Limb (tissue), 2 donors: ENCODE data around the gene FXN.
"Not testable (repeated sequence)": the region's sequence is repeated elsewhere in the genome, so short reads cannot be mapped to it uniquely, and the experiment has no call there.

Source experiments
- DNase-seq, 2 donors: peaks; one replicate each; pipeline ENCODE4 v3.0.0-alpha.2; 2016; ENCODE audit errors: extremely low spot score in 2 of 2

The FXN gene

GRCh38 chr9:69035438-69036308 is at the start of gene FXN:
TSS of gene FXN (plus strand) at chr9:69035752. CDS start at chr9:69035783, 31 bp downstream.
- DNase-seq: peak; percentile 86 to 92

DNA sequence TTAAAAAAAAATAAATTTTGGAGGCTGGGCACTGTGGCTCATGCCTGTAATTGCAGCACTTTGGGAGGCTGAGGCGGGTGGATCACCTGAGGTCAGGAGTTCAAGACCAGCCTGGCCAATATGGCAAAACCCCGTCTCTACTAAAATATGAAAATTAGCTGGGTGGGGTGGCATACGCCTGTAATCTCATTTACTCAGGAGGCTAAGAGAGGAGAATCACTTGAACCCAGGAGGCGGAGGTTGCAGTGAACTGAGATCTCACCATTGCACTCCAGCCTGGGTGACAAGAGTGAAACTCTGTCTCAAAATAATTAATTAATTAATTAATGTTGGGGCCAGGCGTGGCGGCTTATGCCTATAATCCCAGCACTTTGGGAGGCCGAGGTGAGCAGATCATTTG is 48.6 kb upstream of the FXN start:
- DNase-seq: not testable (repeated sequence)

GRCh38 chr9:68991457-68991856 is 44.1 kb upstream of the FXN start:
- no peak for DNase-seq

DNA sequence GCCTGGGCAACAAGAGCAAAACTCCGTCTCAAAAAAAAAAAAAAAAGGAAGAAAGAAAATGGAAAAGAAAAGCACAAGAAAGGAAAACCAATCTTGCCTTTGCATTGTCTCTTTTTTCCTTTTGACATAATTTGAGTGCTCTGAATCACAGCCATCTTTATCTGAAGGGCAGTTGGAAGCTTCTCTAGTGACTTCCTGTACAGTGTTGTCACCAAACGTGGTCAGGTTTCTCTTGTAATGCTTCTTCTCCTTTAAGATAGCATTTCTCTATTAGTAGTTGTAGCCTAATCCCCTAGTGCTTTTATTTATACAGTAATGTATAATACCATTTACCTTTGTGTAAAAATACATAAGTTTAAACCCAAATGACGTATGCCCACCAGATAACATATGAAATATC is 39.8 kb upstream of the FXN start:
- DNase-seq: no peak

DNA sequence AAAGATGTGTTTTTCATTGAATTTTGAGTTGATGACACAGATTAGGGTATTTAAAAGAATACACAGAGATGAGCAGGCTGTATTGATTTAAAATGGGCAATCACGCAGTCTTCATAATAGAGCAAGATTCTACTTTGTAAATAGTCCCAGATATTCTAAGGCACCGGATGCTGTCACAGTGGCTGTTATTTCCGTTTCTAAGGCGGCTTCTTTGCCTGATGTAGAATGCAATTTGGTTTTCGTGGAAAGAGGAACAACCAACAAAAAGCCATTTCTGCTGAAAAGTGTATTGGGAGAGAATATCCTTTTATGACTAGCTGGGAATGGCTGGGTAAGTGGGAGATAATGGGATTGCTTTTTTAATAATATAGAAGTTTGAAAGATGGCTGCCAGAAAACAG is 39.1 kb upstream of the FXN start:
- DNase-seq: no peak

GRCh38 chr9:68997666-68998065 is 37.9 kb upstream of the FXN start:
- no peak for DNase-seq

DNA sequence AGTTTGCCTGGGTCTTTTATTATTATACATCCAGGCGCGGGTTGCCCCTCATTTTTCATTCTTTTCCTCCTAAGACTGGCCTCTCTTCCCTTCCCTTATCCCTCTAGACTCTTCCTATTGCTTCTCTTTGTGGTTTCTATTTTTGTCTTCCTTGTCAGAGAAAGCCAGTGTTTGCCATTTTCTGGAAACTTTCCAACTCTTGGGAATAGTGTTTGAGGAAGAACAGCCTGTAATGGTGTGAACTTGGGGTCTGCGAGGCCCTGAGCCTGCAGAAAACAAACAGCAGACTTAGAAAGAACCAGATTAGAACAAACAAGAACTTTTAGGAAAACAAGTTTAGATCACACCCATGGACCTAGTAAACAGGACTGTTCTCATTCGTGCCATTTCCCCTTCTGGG is 37.2 kb upstream of the FXN start:
- no peak for DNase-seq

DNA sequence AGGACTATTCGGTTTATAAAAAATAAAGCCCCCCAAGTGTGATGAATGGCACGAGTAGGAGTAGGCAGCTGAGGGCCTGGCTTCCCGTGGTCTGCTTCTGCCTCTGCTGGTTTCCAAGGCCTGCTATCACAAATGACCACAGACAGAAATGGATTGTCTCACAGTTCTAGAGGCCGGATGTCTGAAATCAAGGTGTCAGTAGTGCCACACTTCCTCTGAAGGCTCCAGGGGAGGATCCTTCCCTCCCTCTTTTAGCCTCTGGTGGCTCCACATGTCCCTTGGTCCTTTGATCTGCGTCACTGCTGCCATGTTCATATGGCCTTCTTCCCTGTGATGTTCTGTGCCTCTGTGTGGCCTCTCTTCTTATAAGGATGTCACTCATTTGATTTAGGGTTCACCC is 36.7 kb upstream of the FXN start:
- DNase-seq: no peak

DNA sequence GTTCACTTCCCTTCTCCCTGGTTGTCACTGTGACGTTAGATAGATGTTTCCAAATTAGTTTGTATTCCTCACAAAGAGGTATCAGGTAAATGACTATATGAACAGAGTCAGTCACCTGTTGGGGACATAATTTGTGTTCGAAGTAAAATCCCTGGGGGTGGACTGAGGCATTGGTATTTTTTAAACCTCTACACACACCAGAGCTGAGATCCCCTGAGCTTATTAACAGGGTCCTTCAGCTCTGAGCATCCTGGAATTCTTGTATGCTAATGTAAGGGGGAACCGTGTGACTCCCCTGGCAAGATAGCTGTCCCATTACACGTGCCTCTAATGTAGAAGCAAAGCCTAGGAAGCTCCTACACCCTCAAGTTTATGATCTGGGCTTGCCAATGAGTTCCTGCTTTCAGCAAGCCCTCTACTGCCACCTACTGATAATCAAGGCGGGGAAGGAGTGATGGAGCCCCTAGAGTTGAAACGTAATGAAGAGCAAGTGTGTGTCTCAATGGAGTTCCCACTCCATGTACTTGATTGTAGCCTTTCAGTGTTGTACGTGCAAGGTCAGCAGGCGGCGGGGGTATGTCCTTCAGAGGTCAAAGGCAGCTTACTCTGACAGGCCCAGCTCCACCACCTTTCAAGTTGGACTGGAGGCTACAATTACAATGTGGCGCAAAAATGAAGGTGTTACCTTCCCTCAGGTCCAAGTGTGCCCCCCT is 36.0 kb upstream of the FXN start:
- DNase-seq: peak; percentile 68 to 79

- no peak for DNase-seq
Measured at GRCh38 chr9:69001921-69002320, 33.6 kb upstream of the FXN start.

DNA sequence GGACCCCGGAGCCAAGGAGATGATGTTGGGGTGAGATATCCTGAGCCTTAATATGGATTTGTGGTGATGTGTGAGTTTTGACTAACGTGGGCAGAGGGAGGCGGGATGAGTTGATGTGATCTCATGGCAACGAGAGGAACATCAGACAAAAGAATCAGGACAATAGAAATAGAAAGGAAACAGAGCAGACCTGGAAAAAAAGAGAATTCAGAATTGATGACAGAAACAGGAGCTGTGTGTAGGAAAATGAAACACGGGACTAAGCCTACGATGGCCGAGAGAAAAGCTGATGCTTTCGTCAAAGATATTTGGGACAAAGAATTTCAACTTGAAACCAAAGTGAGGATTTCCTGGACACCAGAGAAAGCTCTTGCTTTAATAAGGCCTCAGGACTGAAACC is 32.5 kb upstream of the FXN start:
- no peak for DNase-seq

- peak in 1 of 2 donors; percentile 30 for DNase-seq
Measured at GRCh38 chr9:69004836-69005235, 30.7 kb upstream of the FXN start.

- no peak for DNase-seq
Measured at GRCh38 chr9:69009708-69010107, 25.8 kb upstream of the FXN start.

DNA sequence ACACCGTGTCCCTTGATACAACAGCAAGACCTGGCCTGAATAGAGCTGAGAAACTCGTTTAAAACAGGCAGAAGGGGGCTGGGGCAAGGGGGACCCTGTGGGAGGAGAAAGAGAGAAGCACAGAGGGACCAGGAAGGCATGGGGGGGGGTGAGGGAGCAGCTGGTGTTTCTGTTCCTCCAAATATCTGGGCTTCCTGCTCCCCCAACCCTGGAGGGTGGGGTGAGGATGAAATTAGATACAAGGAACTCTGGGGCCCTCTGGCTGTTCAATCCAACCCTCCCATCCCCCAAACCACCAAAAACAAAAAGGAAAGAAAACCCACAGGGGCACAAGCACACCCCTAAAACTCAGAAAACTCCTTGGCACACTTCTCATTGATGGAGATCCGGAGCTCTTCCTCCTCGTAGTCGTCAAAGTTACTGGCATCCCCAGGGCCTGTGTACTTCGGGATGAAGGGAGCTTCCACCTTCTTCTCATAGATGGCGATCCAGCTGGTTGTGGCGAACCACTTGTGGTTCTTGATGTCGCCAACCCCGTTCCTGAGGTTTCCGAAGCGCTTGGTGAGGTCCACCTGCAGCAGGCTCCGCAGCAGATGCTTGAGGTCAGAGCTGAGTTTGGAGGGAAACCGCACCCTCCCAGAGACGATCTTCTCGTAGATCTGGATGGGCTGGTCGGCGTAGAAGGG is 22.7 kb upstream of the FXN start:
- no peak for DNase-seq

DNA sequence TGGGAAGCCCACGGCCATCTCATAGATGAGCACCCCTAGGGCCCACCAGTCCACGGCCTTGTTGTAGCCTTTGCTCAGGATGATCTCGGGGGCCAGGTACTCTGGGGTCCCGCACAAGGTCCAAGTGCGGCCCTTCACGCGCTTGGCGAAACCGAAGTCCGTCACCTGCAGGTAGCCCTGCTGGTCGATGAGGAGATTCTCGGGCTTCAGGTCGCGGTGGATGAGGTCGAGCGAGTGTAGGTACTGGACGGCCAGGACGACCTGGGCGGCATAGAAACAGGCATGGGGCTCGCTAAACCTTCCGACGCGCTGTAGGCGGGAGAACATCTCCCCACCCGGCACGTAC is 22.2 kb upstream of the FXN start:
- no peak for DNase-seq

- no peak for DNase-seq
Measured at GRCh38 chr9:69014013-69014412, 21.5 kb upstream of the FXN start, which contains the start of gene PRKACG. TSS of gene PRKACG (minus strand) at chr9:69014113. CDS start at chr9:69014092, 21 bp downstream.

GRCh38 chr9:69016191-69017096 is 19.1 kb upstream of the FXN start:
- no peak for DNase-seq

DNA sequence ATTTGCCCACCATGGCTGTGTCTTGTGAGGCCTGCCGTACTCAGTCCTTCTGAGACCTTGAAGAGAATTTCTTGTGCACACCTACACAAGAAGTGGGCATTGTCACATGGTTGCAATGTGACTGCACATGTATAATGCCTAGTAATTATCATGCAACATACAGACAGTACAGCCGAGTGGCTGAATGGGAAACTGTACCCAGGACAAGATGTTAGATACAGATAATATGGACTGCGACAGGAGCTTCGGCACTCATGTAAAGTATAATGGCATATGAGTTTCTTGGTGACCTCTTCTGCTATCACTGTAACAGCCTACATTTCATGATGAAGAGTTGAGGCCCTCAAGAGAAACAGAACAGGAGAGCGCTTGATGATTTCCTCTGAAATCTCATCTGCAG is 16.8 kb upstream of the FXN start:
- DNase-seq: no peak

DNA sequence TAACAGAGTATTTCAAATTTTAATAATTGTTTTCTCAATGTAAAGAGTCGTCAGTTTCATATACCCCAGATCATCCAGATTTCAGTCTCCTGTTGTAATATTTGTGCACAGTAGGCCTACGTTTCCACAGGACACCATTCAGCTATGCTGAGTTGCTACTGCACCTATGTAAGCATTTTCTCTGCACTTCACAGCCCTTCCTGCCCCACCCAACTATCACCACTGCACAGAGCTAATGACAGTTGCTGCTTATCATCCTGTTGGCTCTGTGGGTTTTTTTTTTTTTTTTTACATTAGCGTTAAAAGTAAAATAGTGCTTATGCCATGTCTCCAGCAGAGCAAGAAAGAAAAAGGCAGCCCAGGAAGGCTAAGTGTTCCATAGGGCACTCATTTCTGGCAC is 15.7 kb upstream of the FXN start:
- no peak for DNase-seq

DNA sequence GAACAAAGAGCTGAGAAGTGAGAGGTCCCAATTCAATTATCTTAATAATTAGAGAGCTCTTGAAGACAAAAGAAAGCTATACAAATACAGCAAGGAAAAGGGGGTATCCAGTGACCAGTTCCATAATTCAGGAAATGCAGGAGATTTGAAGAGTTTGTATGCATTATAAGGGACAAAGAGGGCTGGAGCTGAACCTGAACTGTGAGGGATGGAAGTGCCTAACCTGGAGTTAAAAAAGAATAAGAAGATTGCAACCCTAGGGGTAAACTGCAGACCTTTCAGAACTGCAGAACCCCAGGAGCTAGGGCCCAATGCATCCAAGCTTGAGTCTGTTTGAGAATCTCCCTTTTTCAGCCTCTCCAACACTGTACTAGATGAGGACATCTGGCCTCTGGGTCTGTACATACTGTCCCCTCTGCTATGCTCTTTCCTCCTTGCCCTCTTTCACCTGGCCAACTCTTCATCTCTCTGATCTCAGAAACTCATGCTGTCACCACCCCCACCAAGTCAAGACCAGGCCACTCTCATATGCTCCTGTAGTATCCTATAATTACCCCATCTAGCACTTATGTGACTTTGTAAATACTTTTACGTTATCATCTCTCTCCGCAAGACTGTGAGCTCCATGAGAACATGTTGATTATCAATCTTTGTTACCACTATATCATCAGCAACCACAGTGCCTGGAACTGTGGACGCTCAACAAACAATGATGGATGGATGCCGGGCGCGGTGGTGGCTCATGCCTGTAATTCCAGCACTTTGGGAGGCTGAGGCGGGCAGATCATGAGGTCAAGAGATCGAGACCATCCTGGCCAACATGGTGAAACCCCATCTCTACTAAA is 15.0 kb upstream of the FXN start:
- no peak for DNase-seq
